PC-3 (cell line): ENCODE measurements around the gene SERGEF. TPM values are rescaled to one million over a fixed set of nuclear protein-coding genes. Genes with fewer than 3 reads are reported as not detected.

Experiments used
- ATAC-seq: fragments of 200-7000 bp; cut with Tn5 transposase; 2 replicates; pipeline ENCODE4 v1.9.1; 2020; ENCODE audit warnings: mild to moderate bottlenecking, moderate library complexity
- BruUV-seq: library from RNA; stranded (reverse); fragments of 400-500 nt; replicated peaks from 2 replicates; lab custom pipeline; 2021; lab: Mats Ljungman, UMichigan
- CTCF ChIA-PET: fragments of 300-600 bp; sonication (Branson Sonifier 250); formaldehyde crosslinking; loops from one replicate; lab custom pipeline; 2022; ENCODE audit warnings: antibody characterized with exemption; lab: Charles Lee
- POLR2A ChIA-PET: fragments of 300-600 bp; sonication (Branson Sonifier 250); formaldehyde crosslinking; loops from one replicate; lab custom pipeline; 2022; ENCODE audit warnings: antibody characterized with exemption; ENCODE audit not compliant: unreplicated experiment; lab: Charles Lee
- DNase-seq: peaks from one replicate; pipeline ENCODE4 v3.0.0-alpha.2; 2015
- H2AFZ ChIP-seq: fragments of 300-600 bp; sonication (generic); 2 replicates; pipeline ENCODE4 v1.6.0; 2016; ENCODE audit warnings: antibody characterized with exemption, low read length
- H3F3A ChIP-seq: fragments of 300-600 bp; sonication (generic); one replicate; pipeline ENCODE4 v1.6.0; 2017; ENCODE audit warnings: antibody characterized with exemption, low read length, control low read depth, mild to moderate bottlenecking; ENCODE audit not compliant: unreplicated experiment
- H3K27ac ChIP-seq: fragments of 300-600 bp; sonication (generic); 2 replicates; pipeline ENCODE4 v1.5.1; 2016; ENCODE audit warnings: mild to moderate bottlenecking, low read length
- H3K27me3 ChIP-seq: fragments of 300-600 bp; sonication (generic); 2 replicates; pipeline ENCODE4 v1.6.1; 2016; ENCODE audit warnings: low read length, mixed read lengths
- H3K36me3 ChIP-seq: fragments of 300-600 bp; sonication (generic); 2 replicates; pipeline ENCODE4 v1.6.1; 2016; ENCODE audit warnings: low read depth, mixed run types, low read length, mixed read lengths
- H3K4me1 ChIP-seq: fragments of 300-600 bp; sonication (generic); 2 replicates; pipeline ENCODE4 v1.5.1; 2016; ENCODE audit warnings: low read length; ENCODE audit not compliant: insufficient read depth
- H3K4me2 ChIP-seq: fragments of 300-600 bp; sonication (generic); 2 replicates; pipeline ENCODE4 v1.6.0; 2016; ENCODE audit warnings: low read length
- H3K4me3 ChIP-seq: fragments of 300-600 bp; sonication (generic); 2 replicates; pipeline ENCODE4 v1.5.1; 2016; ENCODE audit warnings: mild to moderate bottlenecking, low read length, mixed read lengths
- H3K79me2 ChIP-seq: fragments of 300-600 bp; sonication (generic); 2 replicates; pipeline ENCODE4 v1.6.1; 2017; ENCODE audit warnings: low read length, mixed read lengths
- H3K9ac ChIP-seq: fragments of 300-600 bp; sonication (generic); 2 replicates; pipeline ENCODE4 v1.6.0; 2016; ENCODE audit warnings: mild to moderate bottlenecking, low read length
- H3K9me2 ChIP-seq: fragments of 300-600 bp; sonication (generic); replicated peaks from 2 replicates; pipeline ENCODE4 v1.6.1; 2016; ENCODE audit warnings: mixed run types, low read length, mixed read lengths
- H3K9me3 ChIP-seq: fragments of 300-600 bp; sonication (generic); 2 replicates; pipeline ENCODE4 v1.6.1; 2016; ENCODE audit warnings: low read length, mixed read lengths
- H4K20me1 ChIP-seq: fragments of 300-600 bp; sonication (generic); 2 replicates; pipeline ENCODE4 v1.6.1; 2016; ENCODE audit warnings: low read length, mixed read lengths
- EZH2 ChIP-seq: fragments of 300-600 bp; sonication (generic); IDR thresholded peaks from one replicate; pipeline ENCODE4 v1.6.1; 2017; ENCODE audit warnings: antibody characterized with exemption, mild to moderate bottlenecking, low read length; ENCODE audit not compliant: unreplicated experiment
- EZH2phosphoT487 ChIP-seq: fragments of 300-600 bp; sonication (generic); IDR thresholded peaks from 2 replicates; pipeline ENCODE4 v1.6.1; 2018; ENCODE audit warnings: mild to moderate bottlenecking, antibody characterized with exemption, low read length, borderline replicate concordance
- intact Hi-C: fragments of 100-400 bp; cut with micrococcal nuclease; formaldehyde crosslinking; loops from 2 replicates; pipeline ENCODE4 v1.9.0; 2023
- total RNA-seq: library from RNA; depleted of rRNA; stranded (reverse); fragments of >200 nt; gene quantifications from 2 replicates; pipeline ENCODE4 v1.2.3, GENCODE V29; 2014
- TF ChIP-seq, protein P1 (sequence below): fragments of 300-600 bp; sonication (generic); conservative IDR thresholded peaks from 2 replicates; pipeline ENCODE4 v1.5.1; 2017; ENCODE audit warnings: antibody characterized with exemption, low read depth, mild to moderate bottlenecking, low read length

The SERGEF gene
- total RNA-seq, 1 experiment from 2014 or later: 13.7 TPM

DNA sequence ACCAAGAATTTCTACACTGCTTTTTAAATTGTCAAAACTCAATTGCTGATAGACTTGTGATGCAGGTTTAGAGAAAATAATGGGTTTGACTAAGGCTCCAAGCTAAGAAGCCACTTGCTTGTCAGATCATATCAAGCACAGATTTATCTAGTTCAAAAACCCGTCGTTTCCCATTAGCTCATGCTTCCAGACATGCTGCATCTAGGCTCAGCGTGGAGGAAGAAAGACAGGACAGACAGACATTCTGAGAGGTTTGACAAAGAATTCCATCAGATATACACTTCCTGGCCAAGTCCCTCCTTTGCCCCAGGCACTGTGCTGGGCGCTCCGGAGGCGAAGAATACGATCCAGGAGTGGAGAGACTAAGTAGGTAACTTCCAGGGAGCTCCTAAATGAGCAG lies 201.5 kb downstream of the SERGEF start:
- DNase-seq (no peak), ATAC-seq (no peak)
- Histone ChIP-seq H3K9me2 (no peaks in the 10 kb centered on the region), H3K4me3 (no peak overlapping the region), H3K4me2 (no peak overlapping the region), H3K79me2 (no peaks in the 10 kb centered on the region), H3K27me3 (no peaks in the 10 kb centered on the region), H4K20me1 (no peaks in the 10 kb centered on the region), H3F3A (no peaks in the 10 kb centered on the region), H2AFZ (no peak overlapping the region), H3K9me3 (no peaks in the 10 kb centered on the region), H3K36me3 (no peaks in the 10 kb centered on the region), H3K4me1 (peaks cover 38% of the 10 kb centered on the region), H3K27ac (no peak overlapping the region), H3K9ac (no peak overlapping the region)
- BruUV-seq: no TSS peak
- POLR2A ChIA-PET: no interaction called here
- intact Hi-C loops: no loop called here
- TF ChIP-seq, protein P1, sequence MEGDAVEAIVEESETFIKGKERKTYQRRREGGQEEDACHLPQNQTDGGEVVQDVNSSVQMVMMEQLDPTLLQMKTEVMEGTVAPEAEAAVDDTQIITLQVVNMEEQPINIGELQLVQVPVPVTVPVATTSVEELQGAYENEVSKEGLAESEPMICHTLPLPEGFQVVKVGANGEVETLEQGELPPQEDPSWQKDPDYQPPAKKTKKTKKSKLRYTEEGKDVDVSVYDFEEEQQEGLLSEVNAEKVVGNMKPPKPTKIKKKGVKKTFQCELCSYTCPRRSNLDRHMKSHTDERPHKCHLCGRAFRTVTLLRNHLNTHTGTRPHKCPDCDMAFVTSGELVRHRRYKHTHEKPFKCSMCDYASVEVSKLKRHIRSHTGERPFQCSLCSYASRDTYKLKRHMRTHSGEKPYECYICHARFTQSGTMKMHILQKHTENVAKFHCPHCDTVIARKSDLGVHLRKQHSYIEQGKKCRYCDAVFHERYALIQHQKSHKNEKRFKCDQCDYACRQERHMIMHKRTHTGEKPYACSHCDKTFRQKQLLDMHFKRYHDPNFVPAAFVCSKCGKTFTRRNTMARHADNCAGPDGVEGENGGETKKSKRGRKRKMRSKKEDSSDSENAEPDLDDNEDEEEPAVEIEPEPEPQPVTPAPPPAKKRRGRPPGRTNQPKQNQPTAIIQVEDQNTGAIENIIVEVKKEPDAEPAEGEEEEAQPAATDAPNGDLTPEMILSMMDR: no peak
- no peak for TF ChIP-seq EZH2
- TF ChIP-seq EZH2phosphoT487: no peak
- CTCF ChIA-PET: no interaction called here

DNA sequence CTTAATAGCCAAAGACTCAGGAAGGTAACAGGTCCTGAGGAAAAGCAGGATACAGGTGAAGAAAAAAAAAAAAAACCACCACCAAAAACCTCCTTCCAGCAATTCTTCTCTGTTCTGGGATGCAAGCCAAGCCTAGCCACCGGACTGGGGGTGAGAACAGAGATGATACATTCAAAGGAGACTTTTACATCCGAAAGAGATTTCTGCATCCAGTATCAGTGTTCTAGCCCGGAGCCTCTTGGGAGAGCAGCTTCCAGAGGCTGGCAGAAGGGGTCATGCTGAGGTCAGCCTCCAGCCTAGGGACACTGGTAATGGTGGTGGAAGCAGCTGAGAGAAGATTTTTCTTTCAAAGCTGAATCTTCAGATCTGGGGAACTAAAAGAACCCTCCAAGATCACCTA lies 202.1 kb downstream of the SERGEF start:
- ATAC-seq (no peak), DNase-seq (peak; percentile 18)
- no peaks in the 10 kb centered on the region for H3K36me3 ChIP-seq
- no peaks in the 10 kb centered on the region for H3K9me2 ChIP-seq
- intact Hi-C loops: no loop called here
- H3F3A ChIP-seq: no peaks in the 10 kb centered on the region
- no peaks in the 10 kb centered on the region for H4K20me1 ChIP-seq
- no peak overlapping the region for H3K4me3 ChIP-seq
- no peaks in the 10 kb centered on the region for H3K79me2 ChIP-seq
- no peaks in the 10 kb centered on the region for H3K27me3 ChIP-seq
- ChIA-PET POLR2A (no interaction called here), CTCF (no interaction called here)
- peaks cover 38% of the 10 kb centered on the region for H3K4me1 ChIP-seq
- H3K9ac ChIP-seq: no peak overlapping the region
- no peaks in the 10 kb centered on the region for H3K9me3 ChIP-seq
- H2AFZ ChIP-seq: no peak overlapping the region
- H3K4me2 ChIP-seq: no peak overlapping the region
- no TSS peak for BruUV-seq
- H3K27ac ChIP-seq: no peak overlapping the region
- TF ChIP-seq, protein P1: no peak
- TF ChIP-seq EZH2: no peak
- no peak for TF ChIP-seq EZH2phosphoT487

DNA sequence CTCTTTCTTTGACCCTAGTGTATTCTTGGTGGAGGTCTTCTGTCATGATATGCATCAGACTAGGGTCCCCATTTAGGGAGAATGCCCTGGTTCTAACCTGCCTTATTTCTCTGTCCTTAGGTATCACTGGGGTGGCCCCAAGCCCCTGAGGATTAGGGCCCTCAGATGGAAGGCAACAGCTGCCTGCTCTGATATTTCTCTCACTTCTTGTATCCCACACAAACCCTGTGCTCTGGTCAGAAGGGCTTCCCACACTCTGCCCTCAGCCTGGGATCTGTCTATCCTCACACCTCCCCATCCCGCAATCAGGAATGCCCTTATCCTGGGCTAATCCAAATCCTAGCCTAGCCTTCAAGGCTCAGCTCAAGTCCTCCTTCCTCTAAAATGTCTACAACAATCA lies 202.8 kb downstream of the SERGEF start:
- no TSS peak for BruUV-seq
- intact Hi-C loops: no loop called here
- TF ChIP-seq EZH2phosphoT487: no peak
- no peak for TF ChIP-seq EZH2
- TF ChIP-seq, protein P1: no peak

More for the DNA sequence above, 202.8 kb downstream of the SERGEF start:
- Histone ChIP-seq H3K4me3 (no peak overlapping the region), H3K27ac (no peak overlapping the region), H2AFZ (no peak overlapping the region), H3K27me3 (no peaks in the 10 kb centered on the region), H3K9ac (no peak overlapping the region), H3K9me2 (no peaks in the 10 kb centered on the region), H4K20me1 (no peaks in the 10 kb centered on the region), H3F3A (no peaks in the 10 kb centered on the region), H3K79me2 (no peaks in the 10 kb centered on the region), H3K4me1 (peaks cover 38% of the 10 kb centered on the region), H3K9me3 (no peaks in the 10 kb centered on the region), H3K4me2 (no peak overlapping the region), H3K36me3 (no peaks in the 10 kb centered on the region)
- ChIA-PET POLR2A (no interaction called here), CTCF (no interaction called here)
- ATAC-seq (no peak), DNase-seq (no peak)
